HG03135 (cell line): ENCODE measurements around the gene SORBS2.

Experiments
- ATAC-seq: cut with Tn5 transposase; IDR thresholded peaks from one replicate; pipeline ENCODE4 v1.9.1; 2021; ENCODE audit warnings: mild to moderate bottlenecking, moderate library complexity; ENCODE audit not compliant: unreplicated experiment

Gene SORBS2

GRCh38 chr4:185648631-185649030 lies 163.4 kb downstream of the SORBS2 start:
- ATAC-seq, result no peak

GRCh38 chr4:185645403-185645802 lies 166.6 kb downstream of the SORBS2 start:
- no peak for ATAC-seq

GRCh38 chr4:185644408-185644807 lies 167.6 kb downstream of the SORBS2 start:
- no peak for ATAC-seq

- ATAC-seq, result no peak
Observed at GRCh38 chr4:185642907-185643306, 169.1 kb downstream of the SORBS2 start.

- ATAC-seq, result no peak
Observed at GRCh38 chr4:185640811-185641675, 171.0 kb downstream of the SORBS2 start.

- no peak for ATAC-seq
Observed at GRCh38 chr4:185638548-185639301, 173.3 kb downstream of the SORBS2 start.

- no peak for ATAC-seq
Observed at GRCh38 chr4:185638093-185638492, 173.9 kb downstream of the SORBS2 start.

- no peak for ATAC-seq
Observed at GRCh38 chr4:185637163-185637875, 174.7 kb downstream of the SORBS2 start.

GRCh38 chr4:185634066-185634652 lies 177.8 kb downstream of the SORBS2 start:
- ATAC-seq, result no peak

GRCh38 chr4:185626798-185627197 lies 185.2 kb downstream of the SORBS2 start:
- no peak for ATAC-seq

GRCh38 chr4:185625503-185625902 lies 186.5 kb downstream of the SORBS2 start:
- no peak for ATAC-seq

- no peak for ATAC-seq
Observed at GRCh38 chr4:185624259-185624589, 187.8 kb downstream of the SORBS2 start.

- no peak for ATAC-seq
Observed at GRCh38 chr4:185623444-185624258, 188.3 kb downstream of the SORBS2 start.

GRCh38 chr4:185608185-185608584 lies 203.8 kb downstream of the SORBS2 start:
- ATAC-seq, result no peak

- ATAC-seq, result no peak
Observed at GRCh38 chr4:185602397-185602796, 209.6 kb downstream of the SORBS2 start.

- ATAC-seq, result no peak
Observed at GRCh38 chr4:185600801-185601434, 211.1 kb downstream of the SORBS2 start.

GRCh38 chr4:185599553-185600243 lies 212.3 kb downstream of the SORBS2 start:
- no peak for ATAC-seq

GRCh38 chr4:185598846-185599552 lies 213.0 kb downstream of the SORBS2 start:
- ATAC-seq, result no peak
